HAP-1 (cell line): ENCODE data around the gene BRINP1.

Experiments used
- DNase-seq, 2 experiments: peaks; one replicate each; pipeline ENCODE4 v3.0.0-alpha.2; 2016 to 2020; ENCODE audit warnings: low spot score in 2 of 2
- H3K27me3 ChIP-seq: fragments of 250-450 bp; sonication (Bioruptor Pico); 2 replicates; pipeline ENCODE4 v1.5.1; 2020; ENCODE audit warnings: low read depth, mild to moderate bottlenecking, moderate library complexity
- H3K36me3 ChIP-seq: fragments of 250-450 bp; sonication (Bioruptor Pico); replicated peaks from 2 replicates; pipeline ENCODE4 v1.5.1; 2020; ENCODE audit warnings: mild to moderate bottlenecking
- H3K4me1 ChIP-seq: fragments of 250-450 bp; sonication (Bioruptor Pico); 2 replicates; pipeline ENCODE4 v1.5.1; 2020; ENCODE audit warnings: mild to moderate bottlenecking
- H3K4me3 ChIP-seq: fragments of 250-450 bp; sonication (Bioruptor Pico); 2 replicates; pipeline ENCODE4 v1.5.1; 2020; ENCODE audit warnings: mild to moderate bottlenecking, moderate library complexity
- H3K9me3 ChIP-seq: fragments of 250-450 bp; sonication (Bioruptor Pico); 2 replicates; pipeline ENCODE4 v1.5.1; 2020; ENCODE audit warnings: mild to moderate bottlenecking, moderate library complexity
- in situ Hi-C: fragments of 300-500 bp; cut with MboI; formaldehyde crosslinking; loops from 3 replicates; pipeline ENCODE4 v1.14.3; 2020; ENCODE audit warnings: low sequenced_read_pairs, inconsistent platforms, mixed read lengths

Gene BRINP1

GRCh38 chr9:119234636-119235035 is 134.6 kb downstream of the BRINP1 start:
- Histone ChIP-seq H3K4me3 (no peak overlapping the region), H3K4me1 (no peaks in the 10 kb centered on the region), H3K27me3 (no peaks in the 10 kb centered on the region), H3K9me3 (no peaks in the 10 kb centered on the region), H3K36me3 (no peaks in the 10 kb centered on the region)
- in situ Hi-C loops = no loop called here
- no peak for DNase-seq

GRCh38 chr9:119227422-119227821 is 141.8 kb downstream of the BRINP1 start:
- in situ Hi-C loops = no loop called here

GRCh38 chr9:119224431-119224830 is 144.8 kb downstream of the BRINP1 start:
- Histone ChIP-seq H3K9me3 (no peaks in the 10 kb centered on the region), H3K4me3 (no peak overlapping the region), H3K36me3 (no peaks in the 10 kb centered on the region), H3K4me1 (no peaks in the 10 kb centered on the region), H3K27me3 (no peaks in the 10 kb centered on the region)
- DNase-seq = no peak
- in situ Hi-C loops = no loop called here

More at GRCh38 chr9:119227422-119227821, 141.8 kb downstream of the BRINP1 start:
- H3K36me3 ChIP-seq = no peaks in the 10 kb centered on the region
- no peak for DNase-seq
- H3K27me3 ChIP-seq = no peaks in the 10 kb centered on the region
- no peaks in the 10 kb centered on the region for H3K9me3 ChIP-seq
- no peaks in the 10 kb centered on the region for H3K4me1 ChIP-seq
- H3K4me3 ChIP-seq = no peak overlapping the region

GRCh38 chr9:119221276-119221675 is 148.0 kb downstream of the BRINP1 start:
- H3K36me3 ChIP-seq = no peaks in the 10 kb centered on the region
- H3K9me3 ChIP-seq = no peaks in the 10 kb centered on the region
- no peaks in the 10 kb centered on the region for H3K27me3 ChIP-seq
- in situ Hi-C loops = no loop called here
- H3K4me1 ChIP-seq = no peaks in the 10 kb centered on the region
- DNase-seq = no peak
- H3K4me3 ChIP-seq = no peak overlapping the region

- Histone ChIP-seq H3K9me3 (no peaks in the 10 kb centered on the region), H3K4me1 (no peaks in the 10 kb centered on the region), H3K36me3 (no peaks in the 10 kb centered on the region), H3K27me3 (no peaks in the 10 kb centered on the region), H3K4me3 (no peak overlapping the region)
- no peak for DNase-seq
- in situ Hi-C loops = no loop called here
These were observed 150.9 kb downstream of the BRINP1 start for GRCh38 chr9:119218293-119218692.

GRCh38 chr9:119216651-119217331 is 152.4 kb downstream of the BRINP1 start:
- Histone ChIP-seq H3K9me3 (no peaks in the 10 kb centered on the region), H3K4me1 (no peaks in the 10 kb centered on the region), H3K4me3 (no peak overlapping the region), H3K27me3 (no peaks in the 10 kb centered on the region), H3K36me3 (no peaks in the 10 kb centered on the region)
- DNase-seq = no peak
- in situ Hi-C loops = no loop called here

GRCh38 chr9:119215651-119216050 is 153.6 kb downstream of the BRINP1 start:
- H3K4me3 ChIP-seq = no peak overlapping the region

GRCh38 chr9:119213471-119213870 is 155.8 kb downstream of the BRINP1 start:
- Histone ChIP-seq H3K4me1 (no peaks in the 10 kb centered on the region), H3K9me3 (no peaks in the 10 kb centered on the region), H3K36me3 (no peaks in the 10 kb centered on the region), H3K27me3 (no peaks in the 10 kb centered on the region), H3K4me3 (no peak overlapping the region)
- in situ Hi-C loops = no loop called here
- DNase-seq = no peak

More at GRCh38 chr9:119215651-119216050, 153.6 kb downstream of the BRINP1 start:
- in situ Hi-C loops = no loop called here
- no peaks in the 10 kb centered on the region for H3K36me3 ChIP-seq
- no peaks in the 10 kb centered on the region for H3K9me3 ChIP-seq
- DNase-seq = no peak
- no peaks in the 10 kb centered on the region for H3K27me3 ChIP-seq
- H3K4me1 ChIP-seq = no peaks in the 10 kb centered on the region

- in situ Hi-C loops = no loop called here
- H3K9me3 ChIP-seq = no peaks in the 10 kb centered on the region
- H3K36me3 ChIP-seq = no peaks in the 10 kb centered on the region
- H3K27me3 ChIP-seq = no peaks in the 10 kb centered on the region
- no peaks in the 10 kb centered on the region for H3K4me1 ChIP-seq
- no peak overlapping the region for H3K4me3 ChIP-seq
- no peak for DNase-seq
These were observed 171.2 kb downstream of the BRINP1 start for GRCh38 chr9:119197893-119198607.

GRCh38 chr9:119195521-119195920 is 173.7 kb downstream of the BRINP1 start:
- no peaks in the 10 kb centered on the region for H3K27me3 ChIP-seq
- in situ Hi-C loops = no loop called here

GRCh38 chr9:119185298-119185697 is 183.9 kb downstream of the BRINP1 start:
- Histone ChIP-seq H3K4me1 (no peaks in the 10 kb centered on the region), H3K4me3 (no peak overlapping the region), H3K27me3 (no peaks in the 10 kb centered on the region), H3K9me3 (no peaks in the 10 kb centered on the region), H3K36me3 (no peaks in the 10 kb centered on the region)
- no peak for DNase-seq
- in situ Hi-C loops = no loop called here

More at GRCh38 chr9:119195521-119195920, 173.7 kb downstream of the BRINP1 start:
- Histone ChIP-seq H3K4me3 (no peak overlapping the region), H3K36me3 (no peaks in the 10 kb centered on the region), H3K9me3 (no peaks in the 10 kb centered on the region), H3K4me1 (no peaks in the 10 kb centered on the region)
- no peak for DNase-seq

- H3K9me3 ChIP-seq = no peaks in the 10 kb centered on the region
- H3K27me3 ChIP-seq = no peaks in the 10 kb centered on the region
- in situ Hi-C loops = no loop called here
- no peaks in the 10 kb centered on the region for H3K4me1 ChIP-seq
- H3K4me3 ChIP-seq = no peak overlapping the region
- DNase-seq = no peak
- H3K36me3 ChIP-seq = no peaks in the 10 kb centered on the region
These were observed 184.8 kb downstream of the BRINP1 start for GRCh38 chr9:119184265-119184936.

- no peak for DNase-seq
- in situ Hi-C loops = no loop called here
These were observed 187.7 kb downstream of the BRINP1 start for GRCh38 chr9:119181561-119181960.

GRCh38 chr9:119180897-119181296 is 188.3 kb downstream of the BRINP1 start:
- in situ Hi-C loops = no loop called here
- Histone ChIP-seq H3K4me1 (no peaks in the 10 kb centered on the region), H3K36me3 (no peaks in the 10 kb centered on the region), H3K27me3 (no peaks in the 10 kb centered on the region), H3K4me3 (no peak overlapping the region), H3K9me3 (no peaks in the 10 kb centered on the region)
- no peak for DNase-seq

More at GRCh38 chr9:119181561-119181960, 187.7 kb downstream of the BRINP1 start:
- no peaks in the 10 kb centered on the region for H3K4me1 ChIP-seq
- no peaks in the 10 kb centered on the region for H3K27me3 ChIP-seq
- H3K4me3 ChIP-seq = no peak overlapping the region
- H3K36me3 ChIP-seq = no peaks in the 10 kb centered on the region
- no peaks in the 10 kb centered on the region for H3K9me3 ChIP-seq
